Stimulated activated memory B cell treated with anti-CD40 and anti-IgM and Interleukin-4, amounts not matched to agents 10 μg/mL and 1 μg/mL and 100 μg/mL, for 72 hours (primary cell): ENCODE measurements around the gene ADPRH.
"Not testable (repeated sequence)": the region's sequence is repeated elsewhere in the genome, so short reads cannot be mapped to it uniquely, and the experiment has no call there.

Experiments
- ATAC-seq: fragments of 150-1000 bp; cut with Tn5 transposase; 2 replicates; pipeline ENCODE4 v1.10.0; 2021
- H3K27ac Mint-ChIP-seq: one replicate; pipeline ENCODE4 v1.8.0; 2022; ENCODE audit warnings: mild to moderate bottlenecking, mixed read lengths
- H3K27me3 Mint-ChIP-seq: one replicate; pipeline ENCODE4 v1.8.0; 2022; ENCODE audit warnings: mixed read lengths
- H3K36me3 Mint-ChIP-seq: one replicate; pipeline ENCODE4 v1.8.0; 2022; ENCODE audit warnings: mixed read lengths
- H3K4me1 Mint-ChIP-seq: one replicate; pipeline ENCODE4 v1.8.0; 2022; ENCODE audit warnings: mixed read lengths
- H3K4me3 Mint-ChIP-seq: one replicate; pipeline ENCODE4 v1.8.0; 2022; ENCODE audit warnings: mild to moderate bottlenecking, moderate library complexity, mixed read lengths
- H3K9me3 Mint-ChIP-seq: one replicate; pipeline ENCODE4 v1.8.0; 2022; ENCODE audit warnings: mixed read lengths

Gene ADPRH

GRCh38 chr3:119579366-119580066 lies at the start of gene ADPRH:
Gene ADPRH, plus strand, starts transcription at chr3:119579492. Its CDS starts 2,678 bp downstream, at chr3:119582170.
- peak within 1 kb of the TSS; percentile 90 for H3K4me3 Mint-ChIP-seq
- H3K36me3 Mint-ChIP-seq, result peaks cover 13% of the 10 kb centered on the region
- no peaks in the 10 kb centered on the region for H3K27me3 Mint-ChIP-seq
- H3K9me3 Mint-ChIP-seq, result no peaks in the 10 kb centered on the region
- peaks cover 44% of the 10 kb centered on the region for H3K4me1 Mint-ChIP-seq
- H3K27ac Mint-ChIP-seq, result peak within 1 kb of the TSS; percentile 99
- ATAC-seq, result peak; percentile 91

GRCh38 chr3:119529883-119530282 lies 49.4 kb upstream of the ADPRH start:
- H3K9me3 Mint-ChIP-seq, result no peaks in the 10 kb centered on the region
- peak overlapping the region; percentile 4 for H3K27ac Mint-ChIP-seq
- peaks cover 84% of the 10 kb centered on the region for H3K36me3 Mint-ChIP-seq
- H3K4me1 Mint-ChIP-seq, result peaks cover 19% of the 10 kb centered on the region
- H3K27me3 Mint-ChIP-seq, result no peaks in the 10 kb centered on the region
- ATAC-seq, result no peak
- H3K4me3 Mint-ChIP-seq, result no peak overlapping the region

GRCh38 chr3:119530456-119530855 lies 48.8 kb upstream of the ADPRH start:
- ATAC-seq, result no peak
- Mint-ChIP-seq H3K4me1 (peaks cover 19% of the 10 kb centered on the region), H3K27ac (peak overlapping the region; percentile 4), H3K27me3 (no peaks in the 10 kb centered on the region), H3K36me3 (peaks cover 80% of the 10 kb centered on the region), H3K9me3 (no peaks in the 10 kb centered on the region), H3K4me3 (no peak overlapping the region)

DNA sequence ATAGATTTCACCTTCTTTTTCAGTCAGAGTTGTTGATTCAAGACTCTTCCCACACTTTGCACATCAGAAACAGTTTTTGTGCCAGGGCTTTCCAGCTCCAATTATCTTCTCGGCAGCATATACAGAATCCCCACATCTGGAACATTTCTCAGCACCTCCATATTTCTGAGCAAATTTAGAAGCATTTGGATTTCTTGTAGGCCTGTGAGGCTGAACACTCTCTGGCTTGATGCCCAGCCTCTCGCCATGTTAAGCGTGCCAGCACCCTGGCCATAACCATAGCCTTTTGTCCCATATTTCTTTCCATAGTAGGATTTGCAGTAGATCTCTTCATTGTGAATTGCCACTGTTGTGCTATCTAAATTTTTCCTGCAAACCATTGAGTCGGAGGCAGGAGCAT lies 48.1 kb upstream of the ADPRH start:
- Mint-ChIP-seq H3K9me3 (no peaks in the 10 kb centered on the region), H3K27ac (no peak overlapping the region), H3K4me1 (peaks cover 16% of the 10 kb centered on the region), H3K36me3 (peaks cover 73% of the 10 kb centered on the region), H3K4me3 (no peak overlapping the region), H3K27me3 (no peaks in the 10 kb centered on the region)
- ATAC-seq, result no peak

DNA sequence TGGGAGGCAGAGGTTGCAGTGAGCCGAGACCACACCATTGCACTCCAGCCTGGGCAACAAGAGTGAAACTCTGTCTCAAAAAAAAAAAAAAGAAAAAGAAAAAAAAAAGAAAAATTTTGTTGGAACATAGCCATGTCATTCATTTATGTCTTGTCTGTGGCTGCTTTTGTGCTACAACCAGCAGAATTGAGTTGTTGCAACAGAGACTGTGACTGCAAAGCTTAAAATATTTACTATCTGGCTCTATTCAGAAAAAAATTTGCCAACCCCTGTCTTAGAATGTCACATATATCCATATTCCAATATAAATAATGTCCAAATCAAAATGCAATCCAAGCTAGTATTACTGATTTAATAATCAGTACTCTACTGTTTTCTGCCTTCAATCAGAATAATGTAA lies 45.0 kb upstream of the ADPRH start:
- H3K4me3 Mint-ChIP-seq, result no peak overlapping the region
- no peak for ATAC-seq
- no peak overlapping the region for H3K27ac Mint-ChIP-seq
- H3K27me3 Mint-ChIP-seq, result no peaks in the 10 kb centered on the region
- H3K36me3 Mint-ChIP-seq, result peaks cover 69% of the 10 kb centered on the region
- H3K9me3 Mint-ChIP-seq, result no peaks in the 10 kb centered on the region
- H3K4me1 Mint-ChIP-seq, result peaks cover 36% of the 10 kb centered on the region

- Mint-ChIP-seq H3K27ac (peak overlapping the region; percentile 50), H3K9me3 (no peaks in the 10 kb centered on the region), H3K36me3 (peaks cover 63% of the 10 kb centered on the region), H3K4me3 (no peak overlapping the region), H3K27me3 (no peaks in the 10 kb centered on the region), H3K4me1 (peaks cover 53% of the 10 kb centered on the region)
- ATAC-seq, result no peak
Measured at GRCh38 chr3:119536757-119537156, 42.5 kb upstream of the ADPRH start.

DNA sequence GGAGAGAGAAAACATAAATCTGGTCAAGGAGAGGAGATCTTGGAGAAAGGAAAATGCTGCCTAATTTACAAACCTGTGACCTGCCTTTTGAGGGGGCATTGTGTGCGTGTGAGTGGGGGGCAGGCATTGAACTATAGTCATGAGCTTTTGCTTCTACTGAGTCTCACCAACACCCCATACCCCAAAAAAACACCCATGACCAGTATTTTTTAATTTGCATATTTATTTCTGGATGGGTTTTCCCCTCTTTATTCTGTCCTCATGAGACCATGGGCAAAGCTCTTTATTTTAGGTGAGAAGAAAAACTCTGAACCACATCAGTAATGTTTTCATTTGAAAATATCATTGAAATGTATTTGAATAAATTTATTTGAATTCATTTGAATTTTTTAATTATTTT lies 40.5 kb upstream of the ADPRH start:
- Mint-ChIP-seq H3K9me3 (no peaks in the 10 kb centered on the region), H3K27ac (peak overlapping the region; percentile 50), H3K36me3 (peaks cover 60% of the 10 kb centered on the region), H3K4me3 (peak overlapping the region; percentile 2), H3K4me1 (peaks cover 65% of the 10 kb centered on the region), H3K27me3 (no peaks in the 10 kb centered on the region)
- peak; percentile 55 for ATAC-seq

DNA sequence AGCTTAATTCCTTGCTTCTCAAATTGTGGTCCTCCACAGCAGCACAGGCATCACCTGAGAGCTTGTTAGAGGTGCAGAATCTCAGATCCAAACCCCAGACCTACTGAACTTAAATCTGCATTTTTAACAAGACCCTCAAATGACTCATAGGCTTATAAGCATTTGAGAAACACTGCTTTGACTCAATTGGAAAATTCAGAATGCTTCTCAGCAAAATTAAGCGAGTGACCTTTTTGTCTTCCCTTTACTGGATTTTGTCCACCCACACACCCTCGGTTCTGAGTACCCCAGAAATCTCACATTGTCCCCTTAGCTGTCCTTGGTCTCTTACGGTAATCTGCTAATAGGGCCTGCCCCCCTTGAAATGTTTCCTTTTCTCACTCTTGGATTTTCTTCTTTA lies 37.7 kb upstream of the ADPRH start:
- Mint-ChIP-seq H3K27ac (peak overlapping the region; percentile 50), H3K4me3 (peak overlapping the region; percentile 7), H3K36me3 (peaks cover 82% of the 10 kb centered on the region), H3K27me3 (no peaks in the 10 kb centered on the region), H3K9me3 (no peaks in the 10 kb centered on the region), H3K4me1 (peaks cover 77% of the 10 kb centered on the region)
- ATAC-seq, result peak; percentile 69

DNA sequence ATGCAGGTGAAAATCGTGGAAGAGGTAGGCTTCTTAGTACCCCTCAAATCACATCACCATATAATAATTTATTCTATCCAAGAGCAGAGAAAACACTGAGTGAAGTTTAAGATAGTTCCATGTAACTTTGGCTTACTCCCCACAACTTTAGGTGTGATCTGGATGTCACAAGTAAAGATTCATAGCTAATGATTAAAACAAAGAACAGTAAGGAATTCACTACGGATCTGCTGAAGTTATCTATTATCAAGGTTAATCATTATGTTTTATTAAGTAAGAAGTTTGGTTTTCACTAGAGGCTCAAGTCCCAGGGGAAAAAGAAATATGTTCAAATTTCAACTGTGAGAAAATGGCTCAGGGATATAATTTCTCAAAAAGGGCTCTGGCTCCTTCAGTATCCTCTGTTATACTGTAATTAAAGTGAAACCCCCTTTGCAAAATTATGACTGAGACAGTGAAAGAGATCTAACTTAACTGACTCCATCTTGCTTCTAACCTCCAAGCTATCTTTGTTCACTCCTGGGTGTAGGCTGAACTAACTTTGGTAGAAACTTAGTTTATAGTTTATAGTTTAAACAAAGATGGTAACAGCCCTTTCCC lies 37.0 kb upstream of the ADPRH start:
- peak overlapping the region; percentile 7 for H3K4me3 Mint-ChIP-seq
- H3K27ac Mint-ChIP-seq, result peak overlapping the region; percentile 50
- no peaks in the 10 kb centered on the region for H3K9me3 Mint-ChIP-seq
- no peak for ATAC-seq
- H3K27me3 Mint-ChIP-seq, result no peaks in the 10 kb centered on the region
- H3K36me3 Mint-ChIP-seq, result peaks cover 82% of the 10 kb centered on the region
- peaks cover 80% of the 10 kb centered on the region for H3K4me1 Mint-ChIP-seq

DNA sequence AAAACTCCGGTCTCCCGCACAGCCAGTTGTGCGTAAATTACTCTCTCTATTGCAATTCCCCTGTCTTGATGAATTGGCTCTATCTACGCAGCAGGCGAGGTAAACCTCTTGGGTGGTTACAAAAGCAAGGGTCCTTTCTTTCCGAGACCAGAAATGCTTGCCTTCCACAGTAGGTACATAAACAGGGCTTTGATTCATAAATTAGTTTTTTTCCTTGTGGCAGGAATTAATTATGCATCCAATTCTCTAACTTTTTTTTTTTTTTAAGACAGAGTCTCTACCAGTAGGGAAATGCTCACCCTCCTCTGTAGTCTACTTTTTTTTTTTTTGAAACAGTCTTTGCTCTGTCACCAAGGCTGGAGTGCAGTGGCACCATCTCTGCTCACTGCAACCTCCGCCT lies 36.1 kb upstream of the ADPRH start:
- H3K4me3 Mint-ChIP-seq, result no peak overlapping the region
- H3K9me3 Mint-ChIP-seq, result no peaks in the 10 kb centered on the region
- peak overlapping the region; percentile 50 for H3K27ac Mint-ChIP-seq
- peaks cover 81% of the 10 kb centered on the region for H3K4me1 Mint-ChIP-seq
- no peak for ATAC-seq
- H3K27me3 Mint-ChIP-seq, result no peaks in the 10 kb centered on the region
- peaks cover 83% of the 10 kb centered on the region for H3K36me3 Mint-ChIP-seq

GRCh38 chr3:119547227-119547626 lies 32.1 kb upstream of the ADPRH start:
- H3K9me3 Mint-ChIP-seq, result no peaks in the 10 kb centered on the region
- peaks cover 91% of the 10 kb centered on the region for H3K36me3 Mint-ChIP-seq
- no peaks in the 10 kb centered on the region for H3K27me3 Mint-ChIP-seq
- H3K27ac Mint-ChIP-seq, result peak overlapping the region; percentile 85
- peaks cover 76% of the 10 kb centered on the region for H3K4me1 Mint-ChIP-seq
- H3K4me3 Mint-ChIP-seq, result no peak overlapping the region
- no peak for ATAC-seq

- ATAC-seq, result no peak
- Mint-ChIP-seq H3K4me3 (no peak overlapping the region), H3K27ac (peak overlapping the region; percentile 85), H3K4me1 (peaks cover 76% of the 10 kb centered on the region), H3K36me3 (peaks cover 92% of the 10 kb centered on the region), H3K9me3 (no peaks in the 10 kb centered on the region), H3K27me3 (no peaks in the 10 kb centered on the region)
Measured at GRCh38 chr3:119548341-119548740, 31.0 kb upstream of the ADPRH start.

GRCh38 chr3:119550192-119550910 lies 28.9 kb upstream of the ADPRH start:
- no peak for ATAC-seq
- peak overlapping the region; percentile 64 for H3K4me3 Mint-ChIP-seq
- H3K4me1 Mint-ChIP-seq, result peaks cover 94% of the 10 kb centered on the region
- no peaks in the 10 kb centered on the region for H3K9me3 Mint-ChIP-seq
- H3K27me3 Mint-ChIP-seq, result no peaks in the 10 kb centered on the region
- peak overlapping the region; percentile 100 for H3K27ac Mint-ChIP-seq
- H3K36me3 Mint-ChIP-seq, result peaks cover 92% of the 10 kb centered on the region

DNA sequence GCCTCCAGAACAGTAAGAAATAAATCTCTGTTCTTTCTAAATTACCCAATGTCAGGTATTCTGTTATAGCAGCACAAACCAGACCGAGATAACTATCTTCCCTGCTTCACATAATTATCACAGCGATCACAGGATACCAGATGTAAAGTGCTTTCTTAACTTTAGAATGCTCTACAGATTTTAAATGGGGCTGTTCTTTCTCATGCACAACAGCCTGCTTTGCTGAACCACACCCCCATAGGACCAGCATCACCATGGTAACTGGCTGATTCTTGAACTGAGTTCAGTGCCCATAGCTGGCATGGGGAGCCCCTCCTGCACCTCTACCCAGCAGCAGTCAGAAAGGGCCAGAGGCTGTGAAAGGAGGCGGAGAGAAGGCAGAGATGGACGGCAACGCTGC lies 27.7 kb upstream of the ADPRH start:
- Mint-ChIP-seq H3K27ac (peak overlapping the region; percentile 100), H3K27me3 (no peaks in the 10 kb centered on the region), H3K9me3 (no peaks in the 10 kb centered on the region), H3K36me3 (peaks cover 92% of the 10 kb centered on the region), H3K4me3 (peak overlapping the region; percentile 64), H3K4me1 (peaks cover 94% of the 10 kb centered on the region)
- no peak for ATAC-seq

DNA sequence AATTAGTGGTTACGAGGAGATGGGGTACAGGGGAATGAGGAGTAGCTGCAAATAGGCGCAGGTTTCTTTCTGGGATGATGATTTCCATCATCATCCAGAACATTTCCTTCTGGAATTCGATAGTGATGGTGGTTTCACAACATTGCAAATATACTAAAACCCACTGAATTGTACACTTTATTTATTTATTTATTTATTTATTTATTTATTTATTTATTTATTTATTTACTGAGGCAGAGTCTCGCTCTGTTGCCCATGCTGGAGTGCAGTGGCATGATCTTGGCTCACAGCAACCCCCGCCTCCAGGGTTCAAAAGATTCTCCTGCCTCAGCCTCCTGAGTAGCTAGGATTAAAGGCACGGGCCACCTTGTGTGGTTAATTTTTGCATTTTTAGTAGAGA lies 26.4 kb upstream of the ADPRH start:
- not testable (repeated sequence) for H3K9me3 Mint-ChIP-seq, H3K27me3 Mint-ChIP-seq, ATAC-seq
- peaks cover 94% of the 10 kb centered on the region for H3K4me1 Mint-ChIP-seq
- peaks cover 92% of the 10 kb centered on the region for H3K36me3 Mint-ChIP-seq
- peak overlapping the region; percentile 72 for H3K4me3 Mint-ChIP-seq
- peak overlapping the region; percentile 100 for H3K27ac Mint-ChIP-seq
